Fibroblast of lung (primary cell): ENCODE data around the gene CD226. TPM values are rescaled to one million over a fixed set of nuclear protein-coding genes. Genes with fewer than 3 reads are reported as not detected.
"Not testable (repeated sequence)": the region's sequence is repeated elsewhere in the genome, so short reads cannot be mapped to it uniquely, and the experiment has no call there.

Experiments used
- DNase-seq, 2 donors: peaks; one replicate each; pipeline versions ENCODE4 v3.0.0 to v3.0.0-alpha.2; 2010; ENCODE audit warnings: low read depth in 2 of 2
- H2AFZ ChIP-seq: 2 replicates; pipeline ENCODE4 v1.5.1; 2012; ENCODE audit warnings: low read length, control low read depth, inconsistent platforms
- H3K27ac ChIP-seq: 2 replicates; pipeline ENCODE4 v1.5.1; 2011; ENCODE audit warnings: low read length, control low read depth; ENCODE audit not compliant: insufficient read depth
- H3K27me3 ChIP-seq: 2 replicates; pipeline ENCODE4 v1.5.1; 2011; ENCODE audit warnings: mild to moderate bottlenecking, low read length; ENCODE audit not compliant: control insufficient read depth, insufficient read depth
- H3K36me3 ChIP-seq: 2 replicates; pipeline ENCODE4 v1.5.1; 2011; ENCODE audit warnings: low read length; ENCODE audit not compliant: control insufficient read depth, insufficient read depth
- H3K4me1 ChIP-seq: 2 replicates; pipeline ENCODE4 v1.5.1; 2011; ENCODE audit warnings: low read length; ENCODE audit not compliant: control insufficient read depth, insufficient read depth; ENCODE audit errors: extremely low read depth
- H3K4me2 ChIP-seq: 2 replicates; pipeline ENCODE4 v1.5.1; 2011; ENCODE audit warnings: low read length, control low read depth; ENCODE audit not compliant: insufficient read depth; ENCODE audit errors: extremely low read depth
- H3K4me3 ChIP-seq, 4 experiments: fragments of 200-600 bp in 1 of 4; sonication (generic) in 1 of 4; replicated peaks in 1 of 4; 2 replicates each; pipeline ENCODE4 v1.5.1; 2011 to 2016; ENCODE audit warnings: low read length in 4 of 4, low read depth in 3 of 4, mild to moderate bottlenecking in 3 of 4, control low read depth in 2 of 4, inconsistent platforms in 1 of 4, mixed read lengths in 1 of 4; ENCODE audit not compliant: insufficient read depth in 1 of 4; ENCODE audit errors: control extremely low read depth in 1 of 4
- H3K79me2 ChIP-seq: 2 replicates; pipeline ENCODE4 v1.5.1; 2012; ENCODE audit warnings: mild to moderate bottlenecking, low read length, inconsistent platforms; ENCODE audit not compliant: control insufficient read depth, insufficient read depth
- H3K9ac ChIP-seq: 2 replicates; pipeline ENCODE4 v1.5.1; 2011; ENCODE audit warnings: mild to moderate bottlenecking, low read length, control low read depth; ENCODE audit not compliant: insufficient read depth
- H3K9me3 ChIP-seq: 2 replicates; pipeline ENCODE4 v1.5.1; 2012; ENCODE audit warnings: low read depth, low read length; ENCODE audit not compliant: control insufficient read depth, insufficient read depth
- H4K20me1 ChIP-seq: 2 replicates; pipeline ENCODE4 v1.5.1; 2011; ENCODE audit warnings: low read length; ENCODE audit not compliant: control insufficient read depth, insufficient read depth; ENCODE audit errors: extremely low read depth
- EZH2 ChIP-seq: IDR thresholded peaks from 2 replicates; pipeline ENCODE4 v1.5.1; 2012; ENCODE audit warnings: low read length, control low read depth, mild to moderate bottlenecking; ENCODE audit errors: missing control alignments
- polyA plus RNA-seq, 2 donors: library from polyadenylated mRNA; depleted of rRNA in 1 of 2; stranded (reverse) in 1 of 2; unstranded in 1 of 2; fragments of >200 nt; gene quantifications; 2 replicates each; pipeline ENCODE4 v1.2.1, GENCODE V29; 2011 to 2012; ENCODE audit warnings: missing spikeins in 1 of 2
- total RNA-seq: library from RNA; depleted of rRNA; stranded (reverse); fragments of >200 nt; gene quantifications from 2 replicates; pipeline ENCODE4 v1.2.1, GENCODE V29; 2014
- TF ChIP-seq, protein P1 (sequence below), 2 donors: IDR thresholded peaks in 1 of 2; conservative IDR thresholded peaks in 1 of 2; 1 replicate in 1 of 2; 2 replicates in 1 of 2; pipeline ENCODE4 v1.5.1; 2011 to 2012; ENCODE audit warnings: low read length in 2 of 2, control low read depth in 1 of 2, inconsistent platforms in 1 of 2, low read depth in 1 of 2, mild to moderate bottlenecking in 1 of 2

The CD226 gene
- total and polyA plus RNA-seq, 2 donors (not counting 1 experiment from before 2014, with no cell fraction given) = 0.33 to 0.42 TPM

DNA sequence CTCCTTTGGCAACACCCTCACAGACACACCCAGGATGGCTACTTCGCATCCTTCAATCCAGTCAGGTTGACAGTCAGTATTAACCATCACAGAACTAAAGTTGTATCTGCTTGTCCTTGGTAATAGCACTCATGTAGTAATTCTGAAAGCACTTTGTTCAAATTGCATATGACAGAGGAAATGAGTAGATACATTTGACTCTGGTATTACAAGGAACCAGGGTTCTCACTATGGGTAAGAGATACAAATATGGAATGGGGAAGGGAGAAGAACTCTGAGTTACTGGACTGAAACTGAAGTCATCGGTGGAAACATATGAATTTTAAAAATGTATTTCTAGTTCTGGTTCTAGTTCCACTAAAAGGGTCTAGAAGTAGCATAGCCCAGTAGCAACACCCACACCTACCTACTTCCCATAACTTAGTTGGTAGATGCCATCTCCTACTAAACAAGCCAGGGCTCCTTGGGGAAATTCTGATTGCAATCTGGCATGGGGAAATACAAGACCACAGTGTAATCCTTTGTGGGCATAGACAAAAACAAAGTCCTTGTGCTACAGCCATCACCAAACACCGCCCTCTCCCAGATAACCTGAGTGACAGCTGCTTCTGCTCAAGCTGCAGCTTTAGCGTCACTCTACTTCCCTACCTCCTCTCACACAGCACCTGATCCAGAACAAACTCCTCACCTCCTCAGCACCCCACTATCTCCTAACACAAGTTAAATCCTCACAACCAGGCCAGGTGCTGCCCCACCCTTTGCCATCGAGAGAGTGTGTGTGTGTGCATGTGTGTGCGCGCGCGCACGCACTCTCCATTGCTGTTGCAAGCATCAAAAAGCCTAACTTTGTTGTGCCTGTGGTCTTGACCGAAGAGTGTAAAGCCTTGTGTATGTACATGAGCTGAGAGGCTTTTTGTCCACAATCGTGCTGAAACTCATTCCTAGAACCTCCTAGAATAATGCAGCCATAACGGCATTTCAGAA, 31.4 kb upstream of the CD226 start:
- no peaks in the 10 kb centered on the region for H3K36me3 ChIP-seq
- H2AFZ ChIP-seq = no peak overlapping the region
- no peaks in the 10 kb centered on the region for H3K9me3 ChIP-seq
- H3K4me3 ChIP-seq = no peak overlapping the region
- H3K4me2 ChIP-seq = no peak overlapping the region
- H3K27ac ChIP-seq = no peak overlapping the region
- TF ChIP-seq, protein P1, sequence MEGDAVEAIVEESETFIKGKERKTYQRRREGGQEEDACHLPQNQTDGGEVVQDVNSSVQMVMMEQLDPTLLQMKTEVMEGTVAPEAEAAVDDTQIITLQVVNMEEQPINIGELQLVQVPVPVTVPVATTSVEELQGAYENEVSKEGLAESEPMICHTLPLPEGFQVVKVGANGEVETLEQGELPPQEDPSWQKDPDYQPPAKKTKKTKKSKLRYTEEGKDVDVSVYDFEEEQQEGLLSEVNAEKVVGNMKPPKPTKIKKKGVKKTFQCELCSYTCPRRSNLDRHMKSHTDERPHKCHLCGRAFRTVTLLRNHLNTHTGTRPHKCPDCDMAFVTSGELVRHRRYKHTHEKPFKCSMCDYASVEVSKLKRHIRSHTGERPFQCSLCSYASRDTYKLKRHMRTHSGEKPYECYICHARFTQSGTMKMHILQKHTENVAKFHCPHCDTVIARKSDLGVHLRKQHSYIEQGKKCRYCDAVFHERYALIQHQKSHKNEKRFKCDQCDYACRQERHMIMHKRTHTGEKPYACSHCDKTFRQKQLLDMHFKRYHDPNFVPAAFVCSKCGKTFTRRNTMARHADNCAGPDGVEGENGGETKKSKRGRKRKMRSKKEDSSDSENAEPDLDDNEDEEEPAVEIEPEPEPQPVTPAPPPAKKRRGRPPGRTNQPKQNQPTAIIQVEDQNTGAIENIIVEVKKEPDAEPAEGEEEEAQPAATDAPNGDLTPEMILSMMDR (conservative IDR thresholded peaks at IDR 0.05 in 1 of 2, IDR thresholded peaks at IDR 0.05 in 1 of 2; ENCODE audit: low read depth in 1 of 2, low read length in 2 of 2) = no peak
- TF ChIP-seq EZH2 = no peak
- no peak for DNase-seq
- no peaks in the 10 kb centered on the region for H3K79me2 ChIP-seq
- H4K20me1 ChIP-seq = no peaks in the 10 kb centered on the region
- H3K4me1 ChIP-seq = no peaks in the 10 kb centered on the region
- no peaks in the 10 kb centered on the region for H3K27me3 ChIP-seq
- H3K9ac ChIP-seq = no peak overlapping the region

DNA sequence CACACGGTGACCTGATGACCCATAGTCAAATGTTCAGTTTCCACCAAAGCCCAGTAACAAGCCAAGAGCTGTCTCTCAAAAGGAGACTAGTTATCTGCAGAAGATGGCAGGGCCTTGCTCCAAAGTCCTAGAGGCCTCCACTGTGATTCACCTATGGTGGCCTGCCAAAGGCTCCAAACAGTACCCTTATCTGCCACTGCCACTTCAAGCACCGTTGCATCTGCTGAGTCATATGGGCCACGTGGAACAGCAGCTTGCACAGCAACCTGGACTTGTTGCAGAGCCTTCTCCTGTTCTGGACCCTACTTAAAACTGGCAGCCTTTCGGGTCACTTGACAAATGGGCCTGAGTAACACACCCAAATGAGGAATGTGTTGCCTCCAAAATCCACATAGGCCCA, 27.6 kb upstream of the CD226 start:
- H3K27ac ChIP-seq, H3K27me3 ChIP-seq, H3K79me2 ChIP-seq, H4K20me1 ChIP-seq, H3K4me3 ChIP-seq, H3K9me3 ChIP-seq, H2AFZ ChIP-seq, H3K4me2 ChIP-seq, H3K4me1 ChIP-seq, H3K36me3 ChIP-seq, DNase-seq, H3K9ac ChIP-seq: not testable (repeated sequence)

DNA sequence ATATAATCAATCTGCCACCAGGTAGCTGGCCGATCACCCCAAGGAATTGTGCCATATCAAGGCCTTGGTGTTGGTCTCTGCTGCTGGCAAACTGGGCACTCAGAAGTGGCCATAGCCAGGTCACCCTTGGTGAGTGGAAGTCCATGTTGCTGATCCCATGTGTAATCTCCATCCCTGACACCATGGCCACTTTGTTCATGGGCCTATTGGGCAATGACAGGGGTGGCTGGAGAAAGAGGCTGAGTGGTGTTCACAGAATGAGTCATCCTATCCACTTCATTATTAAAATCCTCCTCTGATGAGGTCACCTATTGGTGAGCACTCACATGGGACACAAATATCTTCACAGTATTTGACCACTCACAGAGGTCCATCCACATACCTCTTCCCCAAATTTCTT, 26.7 kb upstream of the CD226 start:
- peak; percentile 38 to 47 for DNase-seq
- Histone ChIP-seq H3K27me3 (no peaks in the 10 kb centered on the region), H3K4me2 (no peak overlapping the region), H3K9me3 (no peaks in the 10 kb centered on the region), H3K36me3 (no peaks in the 10 kb centered on the region), H3K9ac (no peak overlapping the region), H3K27ac (no peak overlapping the region), H3K4me1 (no peaks in the 10 kb centered on the region), H4K20me1 (no peaks in the 10 kb centered on the region), H3K4me3 (no peak overlapping the region), H3K79me2 (no peaks in the 10 kb centered on the region), H2AFZ (no peak overlapping the region)
- TF ChIP-seq EZH2 = no peak
- TF ChIP-seq, protein P1 (conservative IDR thresholded peaks at IDR 0.05 in 1 of 2, IDR thresholded peaks at IDR 0.05 in 1 of 2; ENCODE audit: low read depth in 1 of 2, low read length in 2 of 2) = no peak
